ENCODE data around the gene LAMB4.

The LAMB4 gene

GRCh38 chr7:107993891-107994291 lies 136.3 kb downstream of the LAMB4 start:
- no peak for DNase-seq

- DNase-seq, result peak; percentile 90
These were observed 140.4 kb downstream of the LAMB4 start for GRCh38 chr7:107989618-107990373.

GRCh38 chr7:107982918-107983389 lies 147.2 kb downstream of the LAMB4 start:
- peak; percentile 81 for DNase-seq

GRCh38 chr7:107982042-107982840 lies 147.9 kb downstream of the LAMB4 start:
- DNase-seq, result peak; percentile 51

- no peak for DNase-seq
These were observed 148.7 kb downstream of the LAMB4 start for GRCh38 chr7:107981466-107981865.

- no peak for DNase-seq
These were observed 149.4 kb downstream of the LAMB4 start for GRCh38 chr7:107980671-107981190.

- no peak for DNase-seq
These were observed 150.0 kb downstream of the LAMB4 start for GRCh38 chr7:107980171-107980570.

- no peak for DNase-seq
These were observed 151.2 kb downstream of the LAMB4 start for GRCh38 chr7:107978815-107979408.

- DNase-seq, result no peak
These were observed 153.1 kb downstream of the LAMB4 start for GRCh38 chr7:107977048-107977447.

- no peak for DNase-seq
These were observed 153.5 kb downstream of the LAMB4 start for GRCh38 chr7:107976620-107977019.

- DNase-seq, result no peak
These were observed 154.7 kb downstream of the LAMB4 start for GRCh38 chr7:107975394-107976013.

- no peak for DNase-seq
These were observed 156.3 kb downstream of the LAMB4 start for GRCh38 chr7:107973861-107974260.
